ENCODE results near the gene TSPAN11.

DNA sequence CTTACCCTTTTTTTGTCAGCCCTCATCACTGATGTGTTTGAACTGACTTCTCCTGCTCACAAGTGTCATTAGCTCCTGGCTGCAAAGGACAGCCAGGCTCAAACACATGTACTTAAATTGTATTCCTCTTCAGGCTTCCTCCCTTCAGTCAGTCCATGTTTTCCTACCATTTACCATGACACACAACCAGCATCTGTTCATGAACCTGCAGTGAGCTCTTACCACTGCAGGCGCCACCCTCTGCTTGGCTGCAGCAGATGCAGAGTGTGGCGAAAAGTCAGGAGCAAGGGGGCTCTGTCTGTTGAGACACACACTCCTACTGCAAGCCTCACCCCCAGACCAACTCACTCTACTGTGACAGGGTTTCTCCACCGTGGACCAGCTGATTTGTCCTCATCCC, 70.2 kb downstream of the TSPAN11 start:
- TF ChIP-seq, protein P1, sequence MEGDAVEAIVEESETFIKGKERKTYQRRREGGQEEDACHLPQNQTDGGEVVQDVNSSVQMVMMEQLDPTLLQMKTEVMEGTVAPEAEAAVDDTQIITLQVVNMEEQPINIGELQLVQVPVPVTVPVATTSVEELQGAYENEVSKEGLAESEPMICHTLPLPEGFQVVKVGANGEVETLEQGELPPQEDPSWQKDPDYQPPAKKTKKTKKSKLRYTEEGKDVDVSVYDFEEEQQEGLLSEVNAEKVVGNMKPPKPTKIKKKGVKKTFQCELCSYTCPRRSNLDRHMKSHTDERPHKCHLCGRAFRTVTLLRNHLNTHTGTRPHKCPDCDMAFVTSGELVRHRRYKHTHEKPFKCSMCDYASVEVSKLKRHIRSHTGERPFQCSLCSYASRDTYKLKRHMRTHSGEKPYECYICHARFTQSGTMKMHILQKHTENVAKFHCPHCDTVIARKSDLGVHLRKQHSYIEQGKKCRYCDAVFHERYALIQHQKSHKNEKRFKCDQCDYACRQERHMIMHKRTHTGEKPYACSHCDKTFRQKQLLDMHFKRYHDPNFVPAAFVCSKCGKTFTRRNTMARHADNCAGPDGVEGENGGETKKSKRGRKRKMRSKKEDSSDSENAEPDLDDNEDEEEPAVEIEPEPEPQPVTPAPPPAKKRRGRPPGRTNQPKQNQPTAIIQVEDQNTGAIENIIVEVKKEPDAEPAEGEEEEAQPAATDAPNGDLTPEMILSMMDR (IDR thresholded peaks at IDR 0.05), result no peak
- TF ChIP-seq ZFX (IDR thresholded peaks at IDR 0.05; ENCODE audit: borderline replicate concordance), result no peak

Data from 22Rv1 (cell line).